SH-SY5Y (cell line): ENCODE measurements around the gene SRP19.

Source experiments
- GATA2 ChIP-seq: IDR thresholded peaks from 2 replicates; pipeline ENCODE4 v1.6.1; 2011; ENCODE audit warnings: mild to moderate bottlenecking, low read depth, low read length
- GATA3 ChIP-seq: IDR thresholded peaks from 2 replicates; pipeline ENCODE4 v1.6.1; 2011; ENCODE audit warnings: low read depth, mild to moderate bottlenecking, low read length, moderate library complexity

The SRP19 gene

DNA sequence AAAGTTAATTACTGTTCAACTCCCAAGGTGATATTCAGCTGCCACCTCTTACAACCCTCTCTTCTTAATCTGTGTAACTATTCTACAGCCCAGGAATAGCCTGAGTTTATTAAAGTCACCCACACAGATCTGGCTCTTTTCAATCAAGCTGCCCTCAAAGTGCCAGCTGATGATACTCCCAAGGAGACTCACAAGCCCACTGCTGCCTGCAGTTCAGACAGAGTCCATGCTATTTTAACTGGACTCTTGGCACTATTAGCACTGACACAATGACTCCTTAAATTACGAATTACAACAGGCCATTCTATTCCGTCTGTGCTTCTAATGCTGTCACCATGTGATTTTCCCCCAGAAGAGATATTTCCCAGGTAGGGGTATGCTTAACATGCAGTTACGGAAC, 34.6 kb downstream of the SRP19 start:
- TF ChIP-seq GATA2 (no peak), GATA3 (no peak)

DNA sequence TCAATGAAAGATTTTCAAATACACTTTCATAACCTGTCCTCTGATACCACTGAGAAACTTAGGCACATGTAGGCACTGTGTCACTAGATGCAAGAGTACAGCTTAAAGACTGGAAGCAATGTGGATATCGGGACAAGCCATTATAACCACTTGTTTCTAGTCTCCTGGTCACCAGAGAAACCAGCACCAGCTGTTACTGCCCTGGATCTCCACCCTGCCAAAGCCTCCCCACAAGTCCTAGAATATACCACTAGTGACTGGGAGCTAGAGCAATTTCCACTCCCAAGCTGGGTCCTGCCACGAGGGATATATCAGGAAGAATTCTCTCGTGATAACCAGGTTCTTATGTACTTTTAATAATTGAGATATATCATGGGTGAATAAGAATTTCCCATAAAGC, 41.5 kb downstream of the SRP19 start:
- no peak for TF ChIP-seq GATA3
- no peak for TF ChIP-seq GATA2

DNA sequence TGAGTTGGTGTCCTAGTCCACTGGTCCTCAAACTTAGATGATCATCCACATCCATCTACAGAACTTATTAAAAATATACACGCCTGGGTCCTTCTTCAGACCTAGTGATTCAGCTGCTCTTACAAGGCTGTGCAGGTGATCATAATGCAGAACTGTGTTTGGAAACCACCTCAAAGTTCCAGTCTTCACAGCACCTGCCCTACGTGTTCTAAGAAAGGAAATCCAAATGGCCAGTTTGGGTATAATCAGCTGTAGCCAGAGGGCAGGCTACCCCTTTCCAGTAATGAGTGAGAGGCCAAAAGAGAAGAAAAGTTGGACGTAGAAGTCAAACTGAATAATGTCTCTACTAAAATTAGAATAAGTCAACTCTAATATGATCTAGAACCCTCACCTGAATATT, 45.5 kb downstream of the SRP19 start:
- no peak for TF ChIP-seq GATA3
- no peak for TF ChIP-seq GATA2

DNA sequence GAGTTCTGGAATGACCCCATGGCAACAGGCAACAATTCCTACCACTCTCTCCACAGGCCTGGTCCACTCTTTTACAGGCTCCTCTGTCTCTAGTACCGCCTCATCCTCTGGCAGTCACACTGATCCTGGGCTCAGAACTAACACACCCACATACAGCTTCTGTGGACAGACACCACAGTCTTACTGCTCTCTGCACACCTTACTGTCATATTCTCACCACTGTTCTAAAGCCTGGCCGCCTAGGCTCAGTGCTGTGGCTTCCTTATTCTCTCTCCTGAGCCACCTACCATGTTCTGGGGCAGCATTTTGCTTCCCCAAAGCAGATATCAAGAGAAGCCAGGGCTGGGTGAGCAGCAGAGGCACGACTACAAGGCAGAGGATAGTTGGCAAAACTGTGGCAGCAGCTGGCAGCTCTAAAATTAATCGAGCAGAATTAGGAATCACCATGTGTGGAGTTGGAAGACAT, 46.1 kb downstream of the SRP19 start:
- TF ChIP-seq GATA3 (no peak), GATA2 (no peak)

DNA sequence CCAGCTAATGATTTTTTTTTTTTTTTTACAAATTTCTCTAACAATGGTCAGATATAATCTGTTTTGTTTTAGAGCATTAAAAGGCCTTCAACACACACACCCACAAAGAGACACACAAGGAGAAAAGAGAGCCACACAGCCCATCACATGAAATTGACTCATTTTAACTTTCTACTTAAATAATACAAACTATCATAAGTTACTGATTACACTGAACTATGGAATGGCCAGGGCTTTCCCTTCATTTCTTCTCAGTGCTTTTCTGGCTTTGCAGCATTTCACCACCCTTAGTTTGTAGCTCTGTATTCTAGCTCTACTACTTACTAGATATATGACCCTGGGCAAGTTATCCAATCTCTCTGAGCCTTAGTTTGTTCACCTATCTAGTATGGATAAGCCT, 47.8 kb downstream of the SRP19 start:
- TF ChIP-seq GATA3 = no peak
- no peak for TF ChIP-seq GATA2

DNA sequence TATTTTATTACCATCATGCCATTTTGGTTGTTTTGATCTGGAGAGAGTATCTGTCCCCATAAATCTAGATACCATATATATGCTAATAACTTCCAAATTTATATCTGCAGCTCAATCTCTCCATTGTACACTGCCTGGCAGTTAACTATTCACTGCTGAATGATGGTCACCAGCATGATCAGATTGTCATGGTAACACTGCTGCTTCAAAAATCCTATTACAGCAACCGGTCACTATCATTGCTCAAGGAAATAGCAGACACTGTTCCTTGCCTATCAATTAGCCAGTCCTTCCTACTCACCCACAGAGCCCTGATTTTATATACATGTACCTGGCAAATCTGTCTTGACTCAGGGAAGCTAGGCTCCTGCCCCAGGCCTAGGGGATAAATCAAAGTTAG, 49.4 kb downstream of the SRP19 start:
- TF ChIP-seq GATA2 (no peak), GATA3 (no peak)

DNA sequence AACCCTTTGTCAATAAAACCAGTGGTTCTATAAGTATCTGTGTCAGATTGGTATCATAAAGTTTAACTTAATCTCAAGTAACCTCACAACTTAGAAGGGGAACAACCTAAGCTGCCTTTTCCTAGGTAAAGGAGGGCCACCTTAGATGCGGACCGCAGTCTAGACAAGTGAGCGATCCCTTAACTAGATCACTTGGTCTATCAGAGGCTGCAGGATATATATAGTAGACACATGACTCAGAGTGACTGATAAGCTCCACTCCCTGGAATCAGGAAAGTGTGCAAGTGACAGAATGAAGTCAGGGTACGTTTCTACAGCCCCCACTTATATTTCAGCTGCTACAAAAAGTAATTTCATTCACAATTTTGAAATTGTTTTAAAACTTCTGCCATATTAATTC, 53.5 kb downstream of the SRP19 start:
- TF ChIP-seq GATA3 = no peak
- no peak for TF ChIP-seq GATA2

DNA sequence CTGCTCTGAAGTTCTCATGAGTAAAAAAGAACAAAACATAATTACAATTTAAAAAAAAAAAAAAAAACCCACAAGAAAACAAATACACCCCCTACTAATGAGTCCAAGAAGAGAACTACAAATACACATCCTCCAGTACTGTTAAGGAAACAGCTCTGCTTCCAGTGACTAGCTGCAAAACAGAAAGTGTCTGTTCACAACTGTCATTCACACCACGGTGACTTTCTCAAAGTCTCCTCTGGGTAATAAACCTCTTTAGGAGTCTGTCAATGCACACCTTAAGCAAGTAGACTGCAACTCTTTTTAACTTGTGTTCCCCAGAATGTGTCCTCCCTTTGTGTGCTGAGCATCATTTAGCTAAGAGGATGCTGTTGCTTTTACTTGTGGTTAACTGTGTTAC, 54.7 kb downstream of the SRP19 start:
- no peak for TF ChIP-seq GATA3
- no peak for TF ChIP-seq GATA2

DNA sequence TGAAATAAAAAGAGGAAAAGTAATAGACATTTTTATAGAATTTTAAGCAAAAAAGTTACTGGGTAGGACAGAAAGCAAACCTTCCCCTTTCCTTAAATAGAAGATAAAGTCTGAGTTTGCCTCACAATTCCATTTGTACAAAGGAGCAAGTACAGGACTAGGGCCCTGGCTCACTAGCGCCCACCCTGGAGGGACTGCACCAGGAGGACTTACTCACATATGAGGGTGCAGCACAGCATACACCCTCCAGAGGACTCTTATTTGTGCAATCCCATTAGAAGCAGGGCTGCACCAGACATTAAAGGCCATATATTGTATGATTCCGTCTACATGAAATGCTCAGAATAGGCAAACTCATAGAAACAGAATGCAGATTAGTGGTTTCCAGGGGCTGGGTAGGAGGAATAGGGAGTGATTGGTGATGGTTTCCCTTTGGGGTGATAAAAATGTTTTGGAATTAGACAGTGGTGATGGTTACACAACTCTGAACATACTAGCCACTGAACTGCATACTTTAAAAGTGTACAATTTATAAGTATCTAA, 56.4 kb downstream of the SRP19 start:
- TF ChIP-seq GATA2 = no peak
- TF ChIP-seq GATA3 = no peak

DNA sequence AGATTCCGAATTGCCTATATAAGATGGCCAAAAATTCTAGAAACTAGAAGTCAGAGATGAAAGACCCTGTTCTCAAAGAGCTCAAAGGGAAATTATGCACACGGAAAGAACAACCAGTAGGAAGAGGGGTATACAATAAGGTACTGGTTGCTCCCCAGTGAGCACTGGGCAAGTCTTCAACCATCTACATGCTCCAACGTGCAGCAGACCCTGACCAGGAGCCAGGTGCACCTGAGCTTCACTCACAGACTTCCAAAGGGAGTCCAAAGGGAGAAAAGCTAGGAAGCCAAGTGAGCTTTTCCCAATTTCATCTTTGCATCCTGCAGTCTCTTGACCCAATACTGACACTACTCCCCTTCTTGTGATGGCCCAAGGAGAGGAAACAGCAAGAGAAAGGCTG, 57.0 kb downstream of the SRP19 start:
- no peak for TF ChIP-seq GATA3
- no peak for TF ChIP-seq GATA2

DNA sequence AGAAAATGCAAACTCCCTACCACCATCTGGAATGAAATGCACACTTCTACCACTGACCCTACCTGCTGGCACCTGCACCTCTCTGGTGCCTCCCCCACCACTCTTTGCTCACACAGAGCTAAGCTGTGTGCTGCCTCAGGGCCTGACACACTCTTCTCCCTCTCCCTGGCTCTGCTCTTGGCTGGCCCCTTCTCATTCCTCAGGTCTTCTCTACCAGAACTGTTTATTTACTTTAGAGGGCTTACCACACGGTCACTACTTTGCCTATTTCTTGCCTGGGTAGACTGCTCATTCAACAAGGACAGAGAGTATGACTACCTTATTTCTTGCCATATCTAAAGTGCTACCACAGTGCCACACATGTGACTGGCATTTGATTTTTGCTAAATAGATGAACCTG, 57.6 kb downstream of the SRP19 start:
- TF ChIP-seq GATA2 = no peak
- TF ChIP-seq GATA3 = no peak
